ENCODE data around the gene RAB27A.

DNA sequence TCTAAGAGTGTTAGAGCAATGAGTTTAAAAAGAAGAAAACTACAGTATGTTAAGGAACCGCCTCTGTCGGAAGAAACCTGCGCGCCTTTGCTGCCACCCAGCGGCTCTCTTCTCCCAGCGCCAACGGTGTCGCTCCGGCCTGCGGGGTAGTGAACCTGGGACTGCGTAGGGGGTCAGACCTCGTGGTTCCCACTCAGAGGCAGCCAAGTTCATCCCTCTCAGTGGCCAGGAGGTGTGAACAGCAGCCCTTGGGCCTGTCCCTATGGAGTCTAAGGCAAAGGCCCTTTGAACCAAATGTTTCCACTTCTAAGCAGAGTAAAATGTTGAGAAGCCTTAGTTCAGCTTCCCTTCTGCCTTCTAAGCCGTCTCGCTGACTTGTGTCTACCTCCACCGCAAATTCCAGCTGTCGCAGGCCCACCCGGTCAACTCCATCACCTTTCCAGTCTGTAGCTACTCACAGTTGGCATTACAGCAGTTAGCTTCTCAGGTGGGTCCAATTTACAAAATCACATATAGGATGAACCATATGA, 980 bp upstream of the RAB27A start:
- TF ChIP-seq, protein P1, sequence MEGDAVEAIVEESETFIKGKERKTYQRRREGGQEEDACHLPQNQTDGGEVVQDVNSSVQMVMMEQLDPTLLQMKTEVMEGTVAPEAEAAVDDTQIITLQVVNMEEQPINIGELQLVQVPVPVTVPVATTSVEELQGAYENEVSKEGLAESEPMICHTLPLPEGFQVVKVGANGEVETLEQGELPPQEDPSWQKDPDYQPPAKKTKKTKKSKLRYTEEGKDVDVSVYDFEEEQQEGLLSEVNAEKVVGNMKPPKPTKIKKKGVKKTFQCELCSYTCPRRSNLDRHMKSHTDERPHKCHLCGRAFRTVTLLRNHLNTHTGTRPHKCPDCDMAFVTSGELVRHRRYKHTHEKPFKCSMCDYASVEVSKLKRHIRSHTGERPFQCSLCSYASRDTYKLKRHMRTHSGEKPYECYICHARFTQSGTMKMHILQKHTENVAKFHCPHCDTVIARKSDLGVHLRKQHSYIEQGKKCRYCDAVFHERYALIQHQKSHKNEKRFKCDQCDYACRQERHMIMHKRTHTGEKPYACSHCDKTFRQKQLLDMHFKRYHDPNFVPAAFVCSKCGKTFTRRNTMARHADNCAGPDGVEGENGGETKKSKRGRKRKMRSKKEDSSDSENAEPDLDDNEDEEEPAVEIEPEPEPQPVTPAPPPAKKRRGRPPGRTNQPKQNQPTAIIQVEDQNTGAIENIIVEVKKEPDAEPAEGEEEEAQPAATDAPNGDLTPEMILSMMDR (IDR thresholded peaks at IDR 0.05; ENCODE audit: insufficient read depth, low read length, poor library complexity, severe bottlenecking): peak; percentile 87
- no peak for TF ChIP-seq EZH2phosphoT487 (conservative IDR thresholded peaks at IDR 0.05; ENCODE audit: low read length)

All from SU-DHL-6 (cell line).